ENCODE measurements around the gene KCNG3.

DNA sequence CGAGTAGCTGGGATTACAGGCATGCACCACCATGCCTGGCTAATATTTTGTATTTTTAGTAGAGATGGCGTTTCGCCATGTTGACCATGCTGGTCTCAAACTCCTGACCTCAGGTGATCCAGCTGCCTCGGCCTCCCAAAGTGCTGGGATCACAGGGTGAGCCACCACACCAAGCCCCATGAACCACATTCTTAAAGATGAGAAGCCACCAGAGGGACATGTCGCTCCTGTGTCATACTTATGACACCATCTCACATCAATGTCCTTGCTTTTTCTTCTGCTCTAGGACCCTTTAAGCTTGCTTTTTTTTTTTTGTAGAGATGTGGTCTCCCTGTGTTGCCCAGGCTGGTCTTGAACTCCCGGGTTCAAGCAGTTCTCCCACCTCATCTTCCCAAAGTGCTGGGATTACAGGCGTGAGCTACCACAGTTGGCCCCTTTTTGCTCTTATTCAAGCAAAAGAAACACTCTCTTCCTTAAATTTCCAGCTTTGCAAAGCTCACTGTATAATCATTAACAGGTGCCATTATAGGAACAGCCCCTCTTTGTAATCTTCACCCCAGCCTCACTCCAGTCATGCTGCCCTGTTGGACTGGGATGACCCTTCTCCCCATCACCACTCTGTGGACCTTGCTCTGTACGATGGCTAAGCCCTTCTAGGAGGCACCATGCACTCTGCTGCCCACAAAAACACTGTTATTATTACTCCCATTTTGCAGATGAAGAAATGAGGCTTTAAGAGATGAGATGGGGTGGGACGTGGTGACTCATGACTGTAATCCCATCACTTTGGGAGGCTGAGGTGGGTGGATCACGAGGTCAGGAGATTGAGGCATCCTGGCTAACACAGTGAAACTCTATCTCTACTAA, 10.8 kb upstream of the KCNG3 start:
- TF ChIP-seq, protein P1, sequence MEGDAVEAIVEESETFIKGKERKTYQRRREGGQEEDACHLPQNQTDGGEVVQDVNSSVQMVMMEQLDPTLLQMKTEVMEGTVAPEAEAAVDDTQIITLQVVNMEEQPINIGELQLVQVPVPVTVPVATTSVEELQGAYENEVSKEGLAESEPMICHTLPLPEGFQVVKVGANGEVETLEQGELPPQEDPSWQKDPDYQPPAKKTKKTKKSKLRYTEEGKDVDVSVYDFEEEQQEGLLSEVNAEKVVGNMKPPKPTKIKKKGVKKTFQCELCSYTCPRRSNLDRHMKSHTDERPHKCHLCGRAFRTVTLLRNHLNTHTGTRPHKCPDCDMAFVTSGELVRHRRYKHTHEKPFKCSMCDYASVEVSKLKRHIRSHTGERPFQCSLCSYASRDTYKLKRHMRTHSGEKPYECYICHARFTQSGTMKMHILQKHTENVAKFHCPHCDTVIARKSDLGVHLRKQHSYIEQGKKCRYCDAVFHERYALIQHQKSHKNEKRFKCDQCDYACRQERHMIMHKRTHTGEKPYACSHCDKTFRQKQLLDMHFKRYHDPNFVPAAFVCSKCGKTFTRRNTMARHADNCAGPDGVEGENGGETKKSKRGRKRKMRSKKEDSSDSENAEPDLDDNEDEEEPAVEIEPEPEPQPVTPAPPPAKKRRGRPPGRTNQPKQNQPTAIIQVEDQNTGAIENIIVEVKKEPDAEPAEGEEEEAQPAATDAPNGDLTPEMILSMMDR (IDR thresholded peaks at IDR 0.05; ENCODE audit: low read depth, low read length, poor library complexity, severe bottlenecking), result no peak
- TF ChIP-seq EZH2phosphoT487 (IDR thresholded peaks at IDR 0.05; ENCODE audit: borderline replicate concordance, low read length), result no peak
